Right lung (tissue), 5 donors: ENCODE measurements around the gene DAB2IP. TPM values are rescaled to one million over a fixed set of nuclear protein-coding genes. Genes with fewer than 3 reads are reported as not detected.

Experiments used
- DNase-seq, 2 donors: peaks; one replicate each; pipeline ENCODE4 v3.0.0-alpha.2; 2013
- polyA plus RNA-seq, 5 donors: library from polyadenylated mRNA; unstranded; fragments of 120-200 nt; gene quantifications; one replicate each; pipeline versions ENCODE4 v1.2.1 to v1.2.3, GENCODE V29; 2013; ENCODE audit warnings: inconsistent platforms in 1 of 5, low replicate concordance in 1 of 5; ENCODE audit not compliant: insufficient read length in 5 of 5, insufficient read depth in 1 of 5

The DAB2IP gene
- polyA plus RNA-seq, 5 donors = 22.9 to 34.5 (median 28.3) TPM

DNA sequence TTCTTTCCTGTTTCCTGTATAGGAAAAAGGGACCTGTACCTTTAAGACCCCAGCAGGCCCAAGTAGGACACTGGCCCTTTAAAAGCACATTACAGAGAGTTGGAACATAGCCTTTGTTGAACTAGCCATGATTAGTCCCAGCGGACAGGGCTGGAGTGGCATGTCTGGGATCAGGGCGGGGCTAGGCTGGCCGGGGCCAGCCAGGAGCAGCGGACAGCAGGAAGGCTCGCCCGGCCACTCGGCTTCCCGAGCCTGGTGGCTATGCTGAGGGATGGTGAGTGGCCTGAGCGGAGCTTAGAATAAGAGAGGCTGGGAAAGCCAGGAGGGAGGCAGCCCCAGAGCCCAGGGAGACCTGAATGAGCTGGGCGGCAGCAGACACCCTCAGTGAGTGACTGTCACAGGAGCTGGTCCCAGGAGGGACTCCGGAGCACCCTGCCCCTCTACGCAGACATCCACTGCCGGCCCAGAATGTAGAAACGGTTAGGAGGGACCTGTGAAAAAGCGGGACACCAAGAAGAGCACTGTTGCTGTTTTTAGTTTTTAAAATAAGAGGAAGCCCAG is 92.1 kb downstream of the DAB2IP start:
- peak; percentile 63 to 71 for DNase-seq

DNA sequence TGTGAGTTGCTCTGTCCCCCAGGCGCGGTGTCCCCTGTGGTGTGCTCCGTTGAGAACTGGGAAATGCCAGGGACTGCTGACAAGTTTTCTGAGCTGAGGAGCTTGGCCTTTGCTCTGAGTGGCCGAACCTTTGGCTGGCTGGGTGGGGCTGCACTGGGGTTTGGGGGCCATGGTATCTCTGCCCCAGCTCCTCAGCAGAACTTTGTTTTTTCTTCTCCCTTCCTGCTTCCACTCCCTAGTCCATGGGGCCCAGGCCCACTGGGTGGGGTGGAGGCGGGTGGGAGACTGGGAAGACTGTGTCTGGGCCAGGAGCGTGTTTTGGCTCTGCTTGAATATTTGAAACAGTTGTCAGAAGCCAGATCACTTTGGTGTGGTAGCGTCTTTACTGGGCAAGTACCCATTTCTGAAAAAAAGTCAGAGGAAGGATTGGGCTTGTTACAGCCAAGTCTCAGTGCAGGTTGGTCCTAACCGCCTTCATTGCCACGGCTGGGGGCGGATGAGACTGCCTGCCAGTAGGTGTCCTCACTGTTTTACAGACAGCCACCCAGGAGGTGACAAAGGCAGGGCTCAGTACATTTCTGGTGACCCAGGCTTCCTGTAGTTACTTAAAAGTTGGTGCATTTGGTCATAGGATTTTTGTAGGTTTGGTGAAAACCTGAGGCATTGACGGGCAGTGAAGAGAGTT is 92.7 kb downstream of the DAB2IP start:
- no peak for DNase-seq

DNA sequence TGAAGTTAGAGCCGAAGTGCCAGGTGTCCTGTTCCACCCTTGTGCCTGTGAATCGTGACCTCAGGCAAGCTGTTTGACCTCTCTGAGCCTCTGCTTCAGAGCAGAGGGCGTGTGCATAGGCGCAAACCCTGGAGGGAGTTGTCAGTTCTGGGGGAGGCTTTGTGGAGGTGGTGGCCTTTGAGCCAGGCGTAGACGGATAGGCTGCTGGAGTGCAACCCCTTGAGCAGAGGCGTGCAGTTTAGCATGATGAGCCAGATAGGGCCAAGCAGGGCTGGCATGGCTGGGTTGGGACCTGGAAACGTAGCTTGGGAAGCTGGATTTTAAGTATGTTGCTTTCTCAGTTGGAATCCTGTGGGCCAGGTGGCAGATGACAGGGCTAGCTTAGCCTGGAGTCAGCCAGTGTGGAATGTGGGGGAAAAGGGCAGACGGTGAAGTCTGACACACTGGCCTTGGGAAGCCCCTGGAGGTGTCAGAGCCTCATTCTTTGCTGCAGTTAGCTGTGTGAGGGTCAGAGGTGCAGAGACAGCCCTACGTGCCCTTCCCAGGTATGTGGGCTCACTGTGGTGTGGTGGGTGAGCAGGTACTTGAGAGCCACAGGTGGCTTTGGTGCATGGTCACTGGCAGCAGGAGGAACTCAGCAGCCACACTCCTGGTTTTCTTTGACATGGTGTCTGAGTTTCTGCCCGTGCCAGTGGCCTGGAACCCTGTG is 93.4 kb downstream of the DAB2IP start:
- DNase-seq = no peak

DNA sequence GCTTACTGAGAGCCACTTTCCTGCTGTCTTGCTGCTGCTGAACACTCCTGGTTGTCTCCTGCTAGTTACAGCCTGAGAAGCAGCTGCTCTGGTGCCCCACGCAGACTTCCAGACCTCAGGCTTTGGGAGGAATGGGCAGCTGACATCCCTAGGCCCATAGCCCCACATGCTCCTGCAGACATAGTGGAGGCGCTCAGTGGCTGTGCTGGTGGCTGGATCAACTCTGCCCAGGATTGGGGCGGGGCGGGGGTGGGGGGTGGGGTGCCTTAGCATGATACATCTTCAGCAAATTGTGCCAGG is 93.9 kb downstream of the DAB2IP start:
- DNase-seq = no peak

DNA sequence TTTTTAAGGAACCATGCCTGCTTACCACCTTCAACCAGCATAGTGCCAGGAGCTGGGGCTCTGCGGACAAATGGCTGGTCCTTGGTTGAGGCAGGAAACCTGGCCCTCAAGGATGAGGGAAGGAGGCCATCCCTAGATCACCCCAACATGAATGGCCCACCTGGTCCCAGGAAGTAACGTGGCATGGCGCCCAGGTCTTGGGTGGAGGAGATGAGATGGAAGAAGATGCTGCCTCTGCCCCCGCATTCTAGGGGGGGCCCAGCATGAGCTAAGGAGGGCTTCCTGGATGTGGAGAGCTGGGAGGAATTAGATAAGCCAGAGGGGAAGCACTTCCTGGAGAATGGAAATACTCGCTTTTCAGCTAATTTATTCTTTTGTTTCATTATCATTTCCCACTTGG is 95.0 kb downstream of the DAB2IP start:
- no peak for DNase-seq

DNA sequence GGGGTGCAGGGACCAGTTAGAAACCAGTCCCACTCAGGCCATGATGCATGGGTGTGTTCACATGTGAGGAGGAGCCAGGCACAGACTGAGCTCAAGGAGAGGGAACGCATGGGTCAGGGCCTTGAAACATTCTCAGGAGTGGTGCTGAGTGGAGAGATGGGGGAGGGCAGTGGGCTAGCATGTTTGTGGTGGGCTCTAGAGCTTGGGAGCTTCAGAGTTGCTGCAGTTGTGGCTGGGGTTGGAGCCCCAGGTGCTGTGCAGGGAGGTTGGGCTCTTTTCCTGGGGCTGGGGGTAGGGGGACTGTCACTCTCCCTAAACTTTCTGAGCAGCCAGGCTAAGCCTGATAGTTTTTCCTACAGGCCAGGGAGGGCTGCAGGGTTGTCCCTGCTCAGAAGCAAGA is 95.4 kb downstream of the DAB2IP start:
- DNase-seq = no peak

DNA sequence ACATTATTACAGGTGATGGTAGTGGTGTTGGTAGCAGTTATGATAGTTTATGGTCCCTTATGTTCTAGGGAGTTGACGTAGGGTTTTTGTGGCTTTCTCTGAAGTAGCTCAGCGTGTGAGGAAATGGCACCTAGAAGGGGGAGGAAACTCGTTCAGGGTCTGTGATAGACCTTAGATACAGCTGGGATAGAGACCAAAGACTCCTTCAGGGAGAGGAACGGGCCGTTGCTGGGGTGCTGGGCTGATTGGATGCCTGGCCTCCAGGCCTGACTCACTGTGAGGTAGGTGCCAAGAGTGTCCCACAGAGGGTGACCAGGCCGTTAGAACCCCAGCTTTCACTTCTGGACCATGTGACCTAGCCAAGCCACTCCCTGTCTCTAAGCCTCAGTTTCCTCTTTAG is 96.6 kb downstream of the DAB2IP start:
- no peak for DNase-seq

DNA sequence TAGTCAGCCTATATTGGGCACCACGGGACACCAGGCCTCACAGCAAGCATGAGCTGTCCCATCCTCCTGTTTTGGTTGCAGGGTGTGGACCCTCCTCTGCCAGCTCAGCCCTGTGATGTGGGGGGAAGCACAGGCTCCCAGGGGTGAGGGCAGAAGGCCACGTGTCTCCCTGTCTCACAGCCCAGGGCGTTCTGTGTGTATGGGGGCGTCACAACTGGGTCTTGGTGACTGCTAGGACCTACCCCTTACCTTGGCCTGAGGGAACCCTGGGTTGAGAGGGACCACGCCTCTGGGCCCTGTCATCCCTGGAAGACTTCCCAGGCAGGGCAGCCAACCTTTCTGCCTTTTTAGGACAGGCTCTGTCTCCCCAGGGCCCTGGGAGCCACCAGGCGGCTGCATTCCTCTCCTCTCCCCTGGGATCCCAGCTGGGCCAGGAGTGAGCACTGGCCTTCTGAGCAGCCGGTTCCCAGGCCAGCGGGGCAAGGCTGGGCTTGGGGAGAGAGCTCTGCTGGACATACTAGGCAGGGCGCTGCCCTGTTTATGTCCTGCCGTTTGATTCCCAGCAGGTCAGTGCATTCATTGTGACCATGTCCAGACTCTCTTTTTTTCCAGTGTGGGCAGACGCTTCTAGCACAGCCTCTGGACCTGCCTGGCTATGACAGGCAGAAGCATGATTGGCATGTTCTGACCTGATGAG is 97.4 kb downstream of the DAB2IP start:
- no peak for DNase-seq

DNA sequence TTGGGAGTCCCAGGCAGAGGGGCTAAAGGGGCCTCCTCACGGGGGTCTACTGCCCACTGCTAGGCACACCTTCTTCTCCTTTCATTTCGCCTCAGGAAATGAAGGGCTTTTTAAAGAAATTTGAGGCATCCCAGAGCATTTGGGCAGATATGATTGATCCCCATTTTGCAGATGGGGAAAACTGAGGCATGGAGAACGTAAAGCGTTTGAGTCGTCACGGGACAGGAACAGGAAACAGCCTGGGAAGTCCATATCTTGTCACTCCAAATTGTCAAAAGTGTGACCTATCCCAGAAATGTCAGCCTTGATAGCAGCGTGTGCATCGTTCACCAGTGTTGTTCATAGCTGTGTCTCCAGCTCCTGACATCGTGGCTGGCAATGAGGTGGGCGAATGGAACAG is 98.2 kb downstream of the DAB2IP start:
- DNase-seq = no peak

DNA sequence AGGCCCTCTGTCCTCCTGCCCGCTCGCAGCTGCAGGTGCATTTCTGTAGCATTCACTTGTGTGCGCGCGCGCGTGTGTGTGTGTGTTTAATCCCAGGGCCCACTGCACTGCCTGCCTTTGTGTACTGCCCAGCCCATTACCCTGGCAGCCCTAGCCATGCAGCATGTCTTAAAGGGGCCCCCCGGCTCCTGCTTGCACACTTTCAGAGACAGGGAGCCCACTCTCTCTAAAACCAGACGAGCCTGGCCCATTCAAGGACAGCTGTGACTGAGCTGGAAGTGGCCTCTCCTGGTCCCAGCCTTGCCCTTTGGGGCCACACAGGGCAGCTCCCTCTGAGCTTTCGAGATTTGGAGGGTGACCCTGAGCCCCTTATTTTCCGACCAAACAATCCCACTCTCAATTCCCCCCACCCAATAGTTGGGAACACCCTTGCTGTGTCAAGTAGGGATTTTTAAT is 98.9 kb downstream of the DAB2IP start:
- DNase-seq = no peak

DNA sequence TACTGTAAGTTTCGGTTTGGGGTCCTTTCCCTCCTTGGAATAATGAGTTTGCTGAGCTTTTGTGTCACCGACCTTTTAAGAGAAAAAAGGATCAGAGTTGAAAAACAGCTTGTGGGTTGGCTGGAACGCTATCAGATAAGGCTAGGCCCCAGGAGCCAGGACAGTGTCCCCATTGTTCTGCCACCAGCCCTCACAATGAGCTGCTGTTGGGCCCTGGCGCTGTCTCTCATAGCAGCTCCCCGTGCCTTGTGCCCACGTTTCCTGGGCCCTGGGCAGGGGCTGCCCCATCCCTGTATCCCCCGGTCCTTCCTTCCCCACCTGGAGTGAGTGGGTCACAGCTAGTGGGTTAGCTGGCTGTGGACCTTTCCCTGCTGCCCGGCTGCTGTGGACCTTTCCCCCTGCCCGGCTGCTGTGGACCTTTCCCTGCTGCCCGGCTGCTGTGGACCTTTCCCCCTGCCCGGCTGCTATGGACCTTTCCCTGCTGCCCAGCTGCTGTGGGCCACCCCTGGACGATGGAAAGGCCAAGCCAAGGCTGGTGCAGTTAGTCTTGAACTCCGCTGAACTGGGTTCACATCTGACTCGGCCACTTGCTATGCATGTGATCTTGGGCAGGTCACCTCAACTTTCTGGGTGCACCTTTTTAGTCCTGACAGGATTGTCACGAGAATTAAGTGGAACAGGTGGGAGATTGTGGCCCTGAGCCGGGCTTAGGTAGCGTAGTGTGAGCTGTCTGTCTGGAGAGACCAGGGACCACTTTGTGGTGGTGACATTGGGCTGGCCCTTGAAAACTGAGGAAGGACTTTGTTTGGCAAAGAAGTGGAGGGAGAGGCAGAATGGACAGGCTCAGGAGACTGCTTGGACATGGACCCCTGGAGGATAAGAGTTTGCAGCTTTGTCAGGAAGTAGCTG is 99.5 kb downstream of the DAB2IP start:
- DNase-seq = no peak

DNA sequence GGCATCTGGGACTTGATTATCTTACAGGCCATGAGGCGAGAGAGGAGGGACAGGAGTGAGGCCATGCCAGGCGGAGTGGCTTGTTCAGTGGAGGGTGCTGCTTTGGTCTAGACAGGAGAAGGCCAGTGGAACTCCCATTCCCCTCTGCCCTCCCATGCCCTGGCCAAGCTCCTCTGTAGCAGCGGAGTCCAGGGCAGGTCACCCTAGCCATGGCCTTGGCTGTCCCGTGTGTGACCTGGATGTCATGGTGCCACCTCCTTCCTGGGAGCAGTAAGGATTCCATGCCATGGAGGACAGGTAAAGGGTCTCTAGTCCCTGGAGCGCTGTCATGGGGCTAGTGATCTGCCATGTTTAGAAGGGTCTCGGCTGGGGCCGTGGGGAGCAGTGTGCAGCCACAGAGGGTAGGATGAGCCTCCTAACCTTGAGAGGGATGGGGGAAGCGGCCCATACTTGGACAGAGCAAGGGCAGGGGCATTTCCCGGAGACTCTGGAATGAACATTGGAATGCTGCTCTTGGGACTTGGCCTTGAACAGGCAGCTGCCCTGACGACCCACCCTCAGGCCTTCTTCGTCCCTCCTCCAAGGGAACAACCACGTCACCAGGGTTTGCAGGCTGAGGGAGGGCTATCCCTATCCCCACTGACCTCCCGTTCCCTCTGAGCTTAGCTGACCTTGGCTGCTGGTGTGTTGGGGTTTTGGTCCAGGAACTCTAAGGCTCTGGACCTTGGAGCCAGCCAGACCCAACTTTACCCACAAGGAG is 100.4 kb downstream of the DAB2IP start:
- no peak for DNase-seq

DNA sequence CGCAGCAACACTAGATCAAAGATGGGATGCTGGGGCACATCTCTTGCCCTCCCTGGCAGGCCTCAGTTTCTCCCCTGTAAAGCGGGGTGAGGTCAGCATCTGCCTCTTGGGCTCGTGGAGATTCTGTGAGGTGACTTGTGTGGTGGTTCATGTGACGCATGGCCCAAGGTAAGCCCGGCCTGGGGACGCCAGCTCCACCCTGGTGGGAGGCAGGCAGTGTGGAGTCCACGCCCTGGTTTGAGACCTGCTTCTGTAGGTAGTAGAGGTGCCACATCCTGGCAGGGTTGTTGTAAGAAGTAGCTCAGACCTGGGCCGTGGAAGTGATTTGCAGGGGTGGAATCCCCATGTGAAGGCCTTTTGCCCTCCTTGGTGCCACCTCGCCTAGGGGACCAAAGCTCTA is 101.5 kb downstream of the DAB2IP start:
- DNase-seq = no peak

DNA sequence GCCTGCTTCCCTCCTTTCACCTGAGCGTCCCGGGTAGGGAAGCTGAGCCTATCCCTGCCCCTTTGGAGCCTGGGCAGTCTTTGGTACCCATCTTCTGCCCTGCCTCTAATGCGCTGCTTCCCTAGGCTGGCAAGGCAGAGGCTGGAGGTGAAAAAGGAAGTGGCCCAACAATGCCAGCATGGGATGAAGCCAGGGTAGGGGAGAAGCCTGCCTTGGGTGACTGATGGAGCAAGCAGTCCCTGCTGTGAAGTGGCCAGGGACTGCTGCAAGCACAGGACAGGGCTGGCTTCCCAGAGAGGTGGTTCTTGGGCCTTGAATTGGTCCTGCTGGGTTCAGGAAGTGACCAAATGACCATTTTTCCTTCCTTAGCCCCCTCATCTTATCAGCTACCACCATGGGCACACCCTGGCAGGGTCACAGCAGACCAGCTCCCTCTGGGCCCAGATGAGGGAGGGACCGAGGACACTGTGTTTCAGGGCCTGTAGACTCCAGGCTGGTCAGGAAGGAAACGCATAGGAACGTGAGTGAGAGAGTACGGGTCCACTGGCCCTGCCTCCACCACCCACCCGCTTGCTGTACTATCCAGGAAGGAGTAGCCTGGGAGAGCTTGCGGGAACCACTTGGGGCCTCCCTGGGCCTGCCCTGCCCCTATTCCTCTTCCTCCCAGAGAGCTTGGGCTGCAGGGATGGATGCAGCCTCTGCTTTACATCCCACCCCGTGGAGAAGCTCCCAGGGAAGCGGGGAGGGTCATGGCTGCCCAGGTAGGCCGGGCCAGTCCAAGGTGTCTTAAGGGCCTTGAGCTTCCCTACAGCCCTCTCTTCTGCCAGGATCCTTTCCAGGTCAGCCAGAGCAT is 102.6 kb downstream of the DAB2IP start:
- DNase-seq = no peak

DNA sequence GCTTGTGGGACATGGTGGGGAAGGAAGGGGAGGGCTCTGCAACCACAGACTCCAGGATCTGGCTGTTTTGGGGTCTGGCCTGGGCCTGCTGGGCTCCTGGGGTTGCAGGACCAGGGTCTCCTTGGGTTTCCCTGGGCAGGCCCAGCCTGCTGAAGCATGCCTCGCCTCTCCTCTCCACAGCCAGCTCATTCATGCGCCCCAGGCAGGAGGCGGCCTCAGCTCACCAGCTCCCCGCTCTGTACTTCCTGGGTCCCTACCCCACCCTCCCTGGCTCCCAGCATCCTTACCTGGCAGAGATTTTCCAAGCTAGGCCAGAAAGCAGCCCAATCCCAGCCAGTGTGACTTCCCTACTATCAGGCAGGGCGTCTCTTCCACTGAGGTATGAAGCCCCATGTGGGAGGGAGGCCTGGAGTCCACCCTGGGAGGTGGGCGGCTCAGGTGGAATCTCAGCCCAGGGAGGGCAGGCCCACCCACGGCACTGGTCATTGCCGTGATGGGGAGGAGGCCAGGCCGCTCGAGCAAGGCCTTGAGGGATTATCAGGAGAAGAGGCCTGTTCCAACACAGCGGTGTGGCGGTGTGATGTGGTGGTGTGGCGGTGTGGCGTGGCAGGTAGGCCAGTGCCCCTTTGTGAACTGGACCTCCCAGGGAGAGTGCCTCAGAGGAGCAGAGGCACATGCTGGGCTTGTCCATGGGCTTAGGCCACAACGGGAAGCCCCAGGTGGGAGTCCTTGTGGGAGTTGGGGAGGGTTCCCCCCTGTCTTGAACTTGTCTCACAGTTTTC is 103.4 kb downstream of the DAB2IP start:
- no peak for DNase-seq

DNA sequence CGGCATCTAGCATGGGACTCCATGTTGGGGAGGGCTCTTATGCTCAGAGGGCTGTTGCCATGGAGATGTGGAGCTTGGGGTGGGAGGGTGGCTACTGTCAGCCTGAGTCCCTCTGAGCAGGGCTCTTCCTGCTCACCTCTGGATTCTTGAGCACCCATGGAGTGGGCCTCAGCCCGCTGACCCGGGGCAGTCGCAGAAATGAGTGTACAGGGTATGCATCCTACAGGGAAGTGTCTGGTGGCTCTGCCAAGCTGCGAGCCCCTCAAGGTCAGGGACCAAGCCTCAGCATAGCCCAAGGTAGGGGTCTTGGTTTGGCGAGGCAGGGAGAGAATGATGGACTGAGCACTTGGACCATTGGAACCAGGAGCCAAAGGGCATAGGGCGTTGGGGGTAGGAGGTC is 104.1 kb downstream of the DAB2IP start:
- no peak for DNase-seq

DNA sequence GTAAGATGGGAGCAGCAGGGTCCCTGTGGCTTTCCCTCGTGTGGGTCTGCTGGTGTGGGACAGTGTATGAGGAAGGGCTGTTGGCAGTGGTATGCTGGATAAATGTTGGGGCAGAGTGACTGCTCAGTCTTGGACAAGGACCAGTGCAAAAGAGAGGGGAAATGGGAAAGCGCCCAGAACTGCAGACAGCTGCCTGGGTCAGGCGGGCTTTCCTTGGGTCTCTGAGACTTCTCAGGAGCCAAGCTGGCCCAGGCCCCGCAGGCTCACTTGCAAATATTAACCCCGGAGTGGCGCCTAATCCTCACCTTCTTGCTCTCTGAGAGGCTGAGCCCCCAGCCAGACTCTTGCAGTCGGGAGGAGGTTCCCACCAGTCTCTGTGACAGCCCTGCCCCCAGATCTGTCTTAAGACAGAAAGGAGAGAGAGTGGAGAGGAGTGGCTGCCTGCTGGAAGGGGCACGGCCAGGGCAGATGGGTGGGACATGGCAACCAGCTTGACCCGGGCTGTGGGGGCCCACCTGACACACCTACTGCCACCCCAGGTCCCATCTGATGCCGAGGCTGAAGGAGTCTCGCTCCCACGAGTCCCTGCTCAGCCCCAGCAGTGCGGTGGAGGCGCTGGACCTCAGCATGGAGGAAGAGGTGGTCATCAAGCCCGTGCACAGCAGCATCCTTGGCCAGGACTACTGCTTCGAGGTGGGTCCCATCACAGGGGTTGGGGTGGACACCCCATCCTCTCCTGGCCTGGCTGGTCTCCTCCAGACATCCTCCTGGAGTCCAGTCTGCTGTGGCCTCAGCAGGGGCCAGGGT is 105.2 kb downstream of the DAB2IP start:
- DNase-seq = peak in 1 of 2 donors; percentile 21

DNA sequence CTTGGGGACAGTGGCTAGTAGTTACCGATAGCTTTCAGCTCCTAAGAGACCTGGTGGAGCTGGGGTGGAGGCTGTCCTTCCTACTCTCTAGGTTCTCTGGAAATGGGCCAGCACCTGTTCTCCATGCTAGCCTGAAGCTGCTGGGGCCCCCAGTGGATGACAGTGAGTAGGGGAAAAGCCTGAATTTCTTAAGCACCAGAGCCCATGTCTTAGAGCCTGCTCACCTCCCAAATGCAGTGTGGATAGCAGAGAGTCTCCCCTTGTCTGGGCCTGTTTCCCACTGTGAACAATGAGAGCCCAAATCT is 105.8 kb downstream of the DAB2IP start:
- no peak for DNase-seq

DNA sequence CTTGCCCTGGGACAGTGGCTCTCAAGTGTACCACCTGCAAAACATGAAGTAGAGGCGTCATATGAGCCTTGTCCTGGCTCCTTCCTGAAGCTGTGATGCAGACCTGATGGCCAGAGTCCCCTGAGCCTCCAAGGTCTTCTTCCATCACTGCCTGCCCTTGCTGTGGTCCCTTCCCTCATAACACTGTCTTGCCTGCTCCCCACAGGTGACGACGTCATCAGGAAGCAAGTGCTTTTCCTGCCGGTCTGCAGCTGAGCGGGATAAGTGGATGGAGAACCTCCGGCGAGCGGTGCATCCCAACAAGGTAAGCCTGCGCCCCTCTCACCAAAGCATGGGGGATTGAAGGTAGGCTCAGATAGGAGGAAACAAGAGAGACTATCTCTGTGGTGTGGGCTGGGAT is 107.3 kb downstream of the DAB2IP start:
- DNase-seq = no peak
